Measurements from ENCODE around the gene SEMA6C.

SEMA6C gene

GRCh38 chr1:151165281-151165737, 18.9 kb upstream of the SEMA6C start (continued):
- TF ChIP-seq ZSCAN18 (tag by site-specific recombination; IDR thresholded peaks at IDR 0.05): no peak
- TF ChIP-seq ZNF843 (tag by site-specific recombination; IDR thresholded peaks at IDR 0.05): peak; percentile 51; the same call in 1 of the 2 replicates
- TF ChIP-seq ZNF837 (tag by site-specific recombination; IDR thresholded peaks at IDR 0.05): no peak
- TF ChIP-seq ZNF510 (tag by site-specific recombination; IDR thresholded peaks at IDR 0.05; ENCODE audit: insufficient replicate concordance): no peak
- TF ChIP-seq ZBTB21 (tag by site-specific recombination; IDR thresholded peaks at IDR 0.05): peak; percentile 28
- no peak for TF ChIP-seq ZNF280C (tag by site-specific recombination; IDR thresholded peaks at IDR 0.05)
- TF ChIP-seq INSM2 (tag by site-specific recombination; IDR thresholded peaks at IDR 0.05): peak; percentile 42; the same call in 1 of the 2 replicates
- peak; percentile 22; the same call in 1 of the 2 replicates for TF ChIP-seq ZNF692 (tag by site-specific recombination; IDR thresholded peaks at IDR 0.05)
- TF ChIP-seq HOXD13 (CRISPR knock-in tag; IDR thresholded peaks at IDR 0.05; ENCODE audit: borderline replicate concordance): no peak
- no peak for TF ChIP-seq ZNF148 (tag by site-specific recombination; IDR thresholded peaks at IDR 0.05; ENCODE audit: borderline replicate concordance)
- TF ChIP-seq MZF1 (tag by site-specific recombination; IDR thresholded peaks at IDR 0.05; ENCODE audit: borderline replicate concordance): peak; percentile 69; the same call in 1 of the 2 replicates
- TF ChIP-seq ZNF266 (tag by site-specific recombination; IDR thresholded peaks at IDR 0.05; ENCODE audit: low read depth): no peak
- TF ChIP-seq ZNF416 (tag by site-specific recombination; IDR thresholded peaks at IDR 0.05): no peak
- TF ChIP-seq ZNF585B (tag by site-specific recombination; IDR thresholded peaks at IDR 0.05): no peak
- TF ChIP-seq ZNF664 (tag by site-specific recombination; IDR thresholded peaks at IDR 0.05): no peak
- TF ChIP-seq ZNF426 (tag by site-specific recombination; IDR thresholded peaks at IDR 0.05): no peak
- peak; percentile 33; the same call in 1 of the 2 replicates for TF ChIP-seq ZFP69B (tag by site-specific recombination; IDR thresholded peaks at IDR 0.05)
- TF ChIP-seq GLI4 (tag by site-specific recombination; IDR thresholded peaks at IDR 0.05): no peak
- TF ChIP-seq KLF1 (tag by site-specific recombination; IDR thresholded peaks at IDR 0.05): peak; percentile 68
- peak; percentile 91 for TF ChIP-seq BCL11A (tag by site-specific recombination; IDR thresholded peaks at IDR 0.05; ENCODE audit: low read depth)
- no peak for TF ChIP-seq ZNF362 (tag by site-specific recombination; IDR thresholded peaks at IDR 0.05)
- peak; percentile 39; the same call in 1 of the 2 replicates for TF ChIP-seq ZEB2 (tag by site-specific recombination; IDR thresholded peaks at IDR 0.05)
- TF ChIP-seq YY2 (tag by site-specific recombination; IDR thresholded peaks at IDR 0.05): no peak
- TF ChIP-seq ZIC2 (tag by site-specific recombination; IDR thresholded peaks at IDR 0.05): 0 out of 2 replicates have a peak, but pooled peaks have one; percentile 29
- no peak for TF ChIP-seq ZNF211 (tag by site-specific recombination; IDR thresholded peaks at IDR 0.05; ENCODE audit: low read depth)
- peak; percentile 97 for TF ChIP-seq WT1 (tag by site-specific recombination; IDR thresholded peaks at IDR 0.05)
- peak; percentile 16; the same call in 1 of the 2 replicates for TF ChIP-seq CTCF (tag by site-specific recombination; IDR thresholded peaks at IDR 0.05)
- peak; percentile 7; the same call in 1 of the 2 replicates for TF ChIP-seq ZNF600 (tag by site-specific recombination; IDR thresholded peaks at IDR 0.05)
- TF ChIP-seq ZNF184 (tag by site-specific recombination; IDR thresholded peaks at IDR 0.05): no peak
